Keratinocyte (primary cell): ENCODE results near the gene ENPP6. TPM values are rescaled to one million over a fixed set of nuclear protein-coding genes. Genes with fewer than 3 reads are reported as not detected.

ENCODE experiments used
- DNase-seq: peaks from one replicate; pipeline ENCODE4 v3.0.0-alpha.2; 2011; ENCODE audit warnings: low read depth, missing footprints, low spot score
- FAIRE-seq: peaks from 2 replicates; lab custom pipeline; 2011; peaks lifted over from hg19 to GRCh38; lab: Jason Lieb, UNC
- H2AFZ ChIP-seq: 2 replicates; pipeline ENCODE4 v1.6.0; 2012; ENCODE audit warnings: low read length, control low read depth, inconsistent platforms; ENCODE audit not compliant: control insufficient read depth
- H3K27ac ChIP-seq: 2 replicates; pipeline ENCODE4 v1.5.1; 2011; ENCODE audit warnings: low read length; ENCODE audit not compliant: control insufficient read depth, insufficient read depth
- H3K27me3 ChIP-seq: 3 replicates; pipeline ENCODE4 v1.6.0; 2011; ENCODE audit warnings: low read length; ENCODE audit not compliant: control insufficient read depth, insufficient read depth; ENCODE audit errors: extremely low read depth
- H3K36me3 ChIP-seq, 2 experiments: 2 replicates in 1 of 2; 3 replicates in 1 of 2; pipeline ENCODE4 v1.5.1; 2011; ENCODE audit warnings: low read length in 2 of 2, mild to moderate bottlenecking in 1 of 2; ENCODE audit not compliant: control insufficient read depth in 2 of 2, insufficient read depth in 2 of 2; ENCODE audit errors: extremely low read depth in 1 of 2
- H3K4me1 ChIP-seq: 3 replicates; pipeline ENCODE4 v1.5.1; 2011; ENCODE audit warnings: low read length; ENCODE audit not compliant: control insufficient read depth, insufficient read depth; ENCODE audit errors: extremely low read depth
- H3K4me2 ChIP-seq: 3 replicates; pipeline ENCODE4 v1.6.0; 2011; ENCODE audit warnings: low read depth, low read length; ENCODE audit not compliant: control insufficient read depth, insufficient read depth; ENCODE audit errors: extremely low read depth
- H3K4me3 ChIP-seq, 3 experiments: fragments of 200-600 bp in 1 of 3; sonication (generic) in 1 of 3; 2 replicates in 2 of 3; 3 replicates in 1 of 3; pipeline ENCODE4 v1.5.1; 2011 to 2016; ENCODE audit warnings: low read length in 3 of 3, mild to moderate bottlenecking in 3 of 3, control low read depth in 2 of 3, inconsistent platforms in 1 of 3, low read depth in 1 of 3, mixed read lengths in 1 of 3, mixed run types in 1 of 3, moderate library complexity in 1 of 3; ENCODE audit not compliant: control insufficient read depth in 2 of 3, insufficient read depth in 2 of 3; ENCODE audit errors: extremely low read depth in 1 of 3
- H3K79me2 ChIP-seq: 2 replicates; pipeline ENCODE4 v1.6.0; 2012; ENCODE audit warnings: low read length; ENCODE audit not compliant: control insufficient read depth, insufficient read depth
- H3K9ac ChIP-seq: 3 replicates; pipeline ENCODE4 v1.6.0; 2011; ENCODE audit warnings: low read length; ENCODE audit not compliant: control insufficient read depth, insufficient read depth; ENCODE audit errors: extremely low read depth
- H3K9me1 ChIP-seq: 3 replicates; pipeline ENCODE4 v1.6.0; 2011; ENCODE audit warnings: low read length; ENCODE audit not compliant: control insufficient read depth, insufficient read depth; ENCODE audit errors: extremely low read depth
- H3K9me3 ChIP-seq: 2 replicates; pipeline ENCODE4 v1.5.1; 2012; ENCODE audit warnings: low read depth, low read length; ENCODE audit not compliant: control insufficient read depth
- H4K20me1 ChIP-seq: 3 replicates; pipeline ENCODE4 v1.6.0; 2011; ENCODE audit warnings: low read length; ENCODE audit not compliant: control insufficient read depth, insufficient read depth; ENCODE audit errors: extremely low read depth
- CTCF ChIP-seq, 3 experiments: IDR thresholded peaks in 1 of 3; conservative IDR thresholded peaks in 1 of 3; optimal IDR thresholded peaks in 1 of 3; 2 replicates in 2 of 3; 3 replicates in 1 of 3; pipeline versions ENCODE3 to v1.5.1; 2011; ENCODE audit warnings: low read length in 3 of 3, mild to moderate bottlenecking in 3 of 3, moderate library complexity in 2 of 3, control low read depth in 1 of 3, inconsistent platforms in 1 of 3; ENCODE audit not compliant: insufficient read depth in 2 of 3; ENCODE audit errors: extremely low read depth in 1 of 3
- EZH2 ChIP-seq: IDR thresholded peaks from one replicate; pipeline ENCODE4 v1.6.1; 2012; ENCODE audit warnings: inconsistent platforms, mild to moderate bottlenecking, low read length, moderate library complexity
- dilution Hi-C: fragments of 300-500 bp; cut with MboI; formaldehyde crosslinking; loops from one replicate; pipeline ENCODE4 v1.7.0; 2020; ENCODE audit warnings: low sequenced_read_pairs; ENCODE audit not compliant: extremely low pct_ligation_motif_present
- polyA minus RNA-seq, 3 experiments: library from RNA; depleted of rRNA, polyadenylated mRNA; stranded (reverse); fragments of >200 nt; gene quantifications; 1 replicate in 1 of 3; 2 replicates in 1 of 3; 3 replicates in 1 of 3; pipeline ENCODE4 v1.2.3, GENCODE V29; 2011
- polyA plus RNA-seq, 5 experiments: library from polyadenylated mRNA; depleted of rRNA in 3 of 5; stranded (reverse) in 3 of 5; stranded (forward) in 1 of 5; unstranded in 1 of 5; fragments of >200 nt; gene quantifications; 1 replicate in 1 of 5; 2 replicates in 3 of 5; 3 replicates in 1 of 5; pipeline versions ENCODE4 v1.2.1 to v1.2.3, GENCODE V29; 2011 to 2012; ENCODE audit warnings: missing spikeins in 2 of 5, low read depth in 1 of 5, low replicate concordance in 1 of 5

ENPP6 gene
- polyA plus RNA-seq (not detected in 3 replicates), polyA minus RNA-seq (not detected in 3 replicates)
- polyA plus RNA-seq (2011; ENCODE audit: low read depth): not detected
- polyA plus RNA-seq (2011; cell fraction: cytosol; rRNA removed): not detected in 2 replicates
- polyA plus RNA-seq (2011; cell fraction: nucleus; rRNA removed): not detected in 2 replicates
- not detected in 2 replicates for polyA plus RNA-seq (2012; ENCODE audit: low replicate concordance)
- polyA minus RNA-seq (2011; cell fraction: cytosol; rRNA and poly(A)+ RNA removed): not detected
- not detected in 2 replicates for polyA minus RNA-seq (2011; cell fraction: nucleus; rRNA and poly(A)+ RNA removed)

- Histone ChIP-seq H3K79me2 (no peaks in the 10 kb centered on the region), H3K36me3 (no peaks in the 10 kb centered on the region), H3K9me3 (no peaks in the 10 kb centered on the region), H2AFZ (no peak within 1 kb of the TSS), H4K20me1 (no peaks in the 10 kb centered on the region), H3K27ac (no peak within 1 kb of the TSS), H3K9me1 (no peaks in the 10 kb centered on the region), H3K4me2 (no peak within 1 kb of the TSS), H3K9ac (no peak within 1 kb of the TSS), H3K4me1 (no peaks in the 10 kb centered on the region), H3K4me3 (no peak within 1 kb of the TSS), H3K27me3 (peaks cover 3% of the 10 kb centered on the region)
- FAIRE-seq (no peak), DNase-seq (no peak)
- no peak for TF ChIP-seq EZH2
- no peak for TF ChIP-seq CTCF (optimal IDR thresholded peaks at IDR 0.05 in 1 of 3, IDR thresholded peaks at IDR 0.05 in 1 of 3, conservative IDR thresholded peaks at IDR 0.05 in 1 of 3; ENCODE audit: extremely low read depth in 1 of 3, insufficient read depth in 2 of 3, low read length in 3 of 3)
- dilution Hi-C loops: no loop called here
These were observed at the start of gene ENPP6 for GRCh38 chr4:184217634-184218033. Gene ENPP6, minus strand, starts transcription at chr4:184217873. Its CDS starts 54 bp downstream, at chr4:184217819.

GRCh38 chr4:184267206-184267608 lies 49.5 kb upstream of the ENPP6 start:
- Histone ChIP-seq H3K4me3 (no peak overlapping the region), H3K9me1 (no peaks in the 10 kb centered on the region), H4K20me1 (no peaks in the 10 kb centered on the region), H3K4me1 (peaks cover 9% of the 10 kb centered on the region), H3K4me2 (no peak overlapping the region), H3K27me3 (no peaks in the 10 kb centered on the region), H2AFZ (no peak overlapping the region), H3K27ac (no peak overlapping the region), H3K36me3 (no peaks in the 10 kb centered on the region), H3K9ac (no peak overlapping the region), H3K9me3 (no peaks in the 10 kb centered on the region), H3K79me2 (no peaks in the 10 kb centered on the region)
- FAIRE-seq (no peak), DNase-seq (no peak)
- TF ChIP-seq CTCF (optimal IDR thresholded peaks at IDR 0.05 in 1 of 3, IDR thresholded peaks at IDR 0.05 in 1 of 3, conservative IDR thresholded peaks at IDR 0.05 in 1 of 3; ENCODE audit: extremely low read depth in 1 of 3, insufficient read depth in 2 of 3, low read length in 3 of 3) (no peak), EZH2 (no peak)
- dilution Hi-C loops: no loop called here
